Liver (tissue), 9 donors: ENCODE results near the gene CBR3. TPM values are rescaled to one million over a fixed set of nuclear protein-coding genes. Genes with fewer than 3 reads are reported as not detected.
A peak's percentile ranks its signal among the peaks of the same experiment; 100 is the strongest.

Source experiments
- DNase-seq: peaks from one replicate; pipeline ENCODE4 v3.0.0-alpha.2; 2017; ENCODE audit warnings: low spot score
- H3K27ac ChIP-seq, 2 donors: one replicate each; pipeline ENCODE4 v1.7.0; 2013; ENCODE audit warnings: inconsistent platforms in 2 of 2, low read length in 2 of 2, control low read depth in 1 of 2, low read depth in 1 of 2, mild to moderate bottlenecking in 1 of 2
- H3K27me3 ChIP-seq, 4 donors: one replicate each; pipeline versions ENCODE4 v1.6.1 to v1.7.0; 2013; ENCODE audit warnings: low read length in 3 of 4, inconsistent platforms in 1 of 4, mild to moderate bottlenecking in 1 of 4, moderate library complexity in 1 of 4; ENCODE audit not compliant: control insufficient read depth in 4 of 4, insufficient read depth in 4 of 4
- H3K36me3 ChIP-seq, 4 donors: one replicate each; pipeline versions ENCODE4 v1.6.1 to v1.7.0; 2013; ENCODE audit warnings: low read length in 3 of 4, mild to moderate bottlenecking in 3 of 4, low read depth in 1 of 4, moderate library complexity in 1 of 4; ENCODE audit not compliant: control insufficient read depth in 4 of 4, insufficient read depth in 3 of 4
- H3K4me1 ChIP-seq, 4 donors: one replicate each; pipeline versions ENCODE4 v1.6.1 to v1.7.0; 2013; ENCODE audit warnings: low read length in 3 of 4, mild to moderate bottlenecking in 3 of 4, moderate library complexity in 1 of 4; ENCODE audit not compliant: control insufficient read depth in 4 of 4, insufficient read depth in 4 of 4
- H3K4me3 ChIP-seq, 3 donors: one replicate each; pipeline versions ENCODE4 v1.6.1 to v1.7.0; 2013; ENCODE audit warnings: low read length in 3 of 3, control low read depth in 1 of 3, low read depth in 1 of 3, mild to moderate bottlenecking in 1 of 3
- H3K9ac ChIP-seq, 2 donors: one replicate each; pipeline ENCODE4 v1.7.0; 2013; ENCODE audit warnings: low read length in 2 of 2, mild to moderate bottlenecking in 2 of 2, moderate library complexity in 2 of 2, control low read depth in 1 of 2, low read depth in 1 of 2
- H3K9me3 ChIP-seq, 4 donors: one replicate each; pipeline versions ENCODE4 v1.6.1 to v1.7.0; 2013; ENCODE audit warnings: low read length in 3 of 4; ENCODE audit not compliant: control insufficient read depth in 4 of 4
- FOXA1 ChIP-seq: IDR thresholded peaks from 2 replicates; pipeline ENCODE4 v1.6.1; 2016; ENCODE audit warnings: antibody characterized with exemption
- FOXA2 ChIP-seq: IDR thresholded peaks from 2 replicates; pipeline ENCODE4 v1.6.1; 2016; ENCODE audit warnings: antibody characterized with exemption
- HNF4A ChIP-seq, 2 donors: conservative IDR thresholded peaks; 2 replicates each; pipeline ENCODE4 v1.6.1; 2016; ENCODE audit warnings: antibody characterized with exemption in 2 of 2, mild to moderate bottlenecking in 2 of 2
- HNF4G ChIP-seq: IDR thresholded peaks from 2 replicates; pipeline ENCODE4 v1.6.1; 2016; ENCODE audit warnings: antibody characterized with exemption
- JUND ChIP-seq, 2 donors: IDR thresholded peaks; 2 replicates each; pipeline ENCODE4 v1.6.1; 2016; ENCODE audit warnings: antibody characterized with exemption in 2 of 2
- NR2F2 ChIP-seq: IDR thresholded peaks from 2 replicates; pipeline ENCODE4 v1.6.1; 2016; ENCODE audit warnings: antibody characterized with exemption
- REST ChIP-seq: IDR thresholded peaks from 2 replicates; pipeline ENCODE4 v1.6.1; 2016; ENCODE audit warnings: antibody characterized with exemption, mild to moderate bottlenecking
- RXRA ChIP-seq, 2 donors: IDR thresholded peaks; 2 replicates each; pipeline ENCODE4 v1.6.1; 2017 to 2018; ENCODE audit warnings: antibody characterized with exemption in 2 of 2, mild to moderate bottlenecking in 1 of 2
- SP1 ChIP-seq: IDR thresholded peaks from 2 replicates; pipeline ENCODE4 v1.6.1; 2018; ENCODE audit warnings: antibody characterized with exemption, mild to moderate bottlenecking
- YY1 ChIP-seq: IDR thresholded peaks from 2 replicates; pipeline ENCODE4 v1.6.1; 2016; ENCODE audit warnings: antibody characterized with exemption, mild to moderate bottlenecking
- ZBTB33 ChIP-seq: IDR thresholded peaks from 2 replicates; pipeline ENCODE4 v1.6.1; 2016; ENCODE audit warnings: antibody characterized with exemption
- WGBS: extraction: QIAGEN DNeasy Blood & Tissue Kit; methylation state at CpG from one replicate; pipeline ENCODE4 v1.1.7; 2013; 5-methylcytosine and 5-hydroxymethylcytosine counted together
- polyA plus RNA-seq, 2 donors: library from polyadenylated mRNA; stranded (reverse) in 1 of 2; unstranded in 1 of 2; fragments of 200-250 nt in 1 of 2; fragments of >200 nt in 1 of 2; fragmentation: Nextera tagmentation in 1 of 2; extraction: Ambion mirVana in 1 of 2; gene quantifications; one replicate each; pipeline versions ENCODE4 v1.2.1 to v1.2.3, GENCODE V29; 2013 to 2015
- total RNA-seq, 2 donors: library from RNA; depleted of rRNA; stranded (reverse); fragments of >200 nt; gene quantifications; one replicate each; pipeline ENCODE4 v1.2.3, GENCODE V29; 2014
- donor health status: healthy.
- donor health status: healthy.
- donor health status: healthy.
- donor health status: healthy.
- donor health status: healthy.

Gene CBR3
- total and polyA plus RNA-seq, 4 donors = 0.31 to 0.70 (median 0.47) TPM

- 66% methylated on average over 4 of the region's 4 CpGs for WGBS
- TF ChIP-seq HNF4A (conservative IDR thresholded peaks at IDR 0.05) (peak; percentile 29 to 37), FOXA2 (no peak), JUND (IDR thresholded peaks at IDR 0.05) (no peak), HNF4G (no peak), SP1 (no peak), REST (no peak), RXRA (IDR thresholded peaks at IDR 0.05) (no peak), NR2F2 (no peak)
- peaks cover 0 to 2% (median 0%) of the 10 kb centered on the region in 4 donors for H3K36me3 ChIP-seq
- H3K27ac ChIP-seq = no peak overlapping the region
- no peak for DNase-seq
- no peaks in the 10 kb centered on the region for H3K27me3 ChIP-seq
- no peak overlapping the region for H3K4me3 ChIP-seq
- no peak overlapping the region for H3K9ac ChIP-seq
- H3K9me3 ChIP-seq = no peaks in the 10 kb centered on the region
- H3K4me1 ChIP-seq = peaks cover 4 to 26% (median 8%) of the 10 kb centered on the region in 4 donors
Measured at GRCh38 chr21:36167541-36167940, 32.7 kb downstream of the CBR3 start.

GRCh38 chr21:36169470-36170128, 34.7 kb downstream of the CBR3 start:
- H3K4me3 ChIP-seq = no peak overlapping the region
- H3K4me1 ChIP-seq = peaks cover 0 to 14% (median under 1%) of the 10 kb centered on the region in 4 donors
- H3K36me3 ChIP-seq = peaks cover 0 to 2% (median 0%) of the 10 kb centered on the region in 4 donors
- TF ChIP-seq YY1 = no peak
- no peak for TF ChIP-seq ZBTB33
- TF ChIP-seq FOXA1 = no peak
- TF ChIP-seq REST = no peak
- TF ChIP-seq RXRA (IDR thresholded peaks at IDR 0.05) = no peak
- H3K9ac ChIP-seq = no peak overlapping the region
- DNase-seq = no peak
- no peak overlapping the region for H3K27ac ChIP-seq
- 92% methylated on average over 19 of the region's 19 CpGs for whole genome bisulfite sequencing
- no peaks in the 10 kb centered on the region for H3K27me3 ChIP-seq
- no peaks in the 10 kb centered on the region for H3K9me3 ChIP-seq
